B cell (primary cell): Measurements from ENCODE around the gene PCSK1. TPM values are rescaled to one million over a fixed set of nuclear protein-coding genes. Genes with fewer than 3 reads are reported as not detected.

Experiments
- ATAC-seq: fragments of 200-7000 bp; cut with Tn5 transposase; one replicate; pipeline ENCODE4 v1.10.0; 2021; ENCODE audit warnings: low read depth, mild to moderate bottlenecking, moderate number of reproducible peaks, moderate library complexity
- CTCF ChIA-PET: fragments of 350-600 bp; sonication (Branson Sonifier 250); formaldehyde crosslinking; loops from one replicate; lab custom pipeline; 2021; ENCODE audit warnings: antibody characterized with exemption, inconsistent platforms; lab: Charles Lee
- POLR2A ChIA-PET: fragments of 350-600 bp; sonication (Branson Sonifier 250); formaldehyde crosslinking; loops from one replicate; lab custom pipeline; 2021; ENCODE audit warnings: antibody characterized with exemption; lab: Charles Lee
- DNase-seq: peaks from one replicate; pipeline ENCODE4 v3.0.0; 2013
- H2AFZ ChIP-seq: 2 replicates; pipeline ENCODE4 v1.6.1; 2012; ENCODE audit warnings: mild to moderate bottlenecking, low read depth, low read length; ENCODE audit not compliant: insufficient read depth, poor library complexity, severe bottlenecking
- H3K27ac ChIP-seq, 2 donors: 1 replicate in 1 of 2; 2 replicates in 1 of 2; pipeline ENCODE4 v1.5.1; 2012 to 2013; ENCODE audit warnings: low read length in 2 of 2, mild to moderate bottlenecking in 2 of 2, moderate library complexity in 1 of 2
- H3K27me3 ChIP-seq, 4 experiments: fragments of 200-600 bp in 1 of 4; sonication (generic) in 1 of 4; replicated peaks in 1 of 4; 1 replicate in 2 of 4; 2 replicates in 2 of 4; pipeline versions ENCODE4 v1.6.1 to v1.7.0; 2013 to 2016; ENCODE audit warnings: low read length in 3 of 4, mild to moderate bottlenecking in 2 of 4, mixed read lengths in 1 of 4, moderate library complexity in 1 of 4; ENCODE audit not compliant: insufficient read depth in 4 of 4, control insufficient read depth in 3 of 4; ENCODE audit errors: control extremely low read depth in 1 of 4
- H3K36me3 ChIP-seq, 2 experiments: replicated peaks in 1 of 2; 1 replicate in 1 of 2; 2 replicates in 1 of 2; pipeline versions ENCODE4 v1.6.1 to v1.7.1; 2013; ENCODE audit warnings: low read length in 1 of 2; ENCODE audit not compliant: insufficient read depth in 2 of 2, control insufficient read depth in 1 of 2; ENCODE audit errors: control extremely low read depth in 1 of 2, extremely low read depth in 1 of 2
- H3K4me1 ChIP-seq, 2 donors: fragments of 200-600 bp in 1 of 2; sonication (generic) in 1 of 2; 1 replicate in 1 of 2; 2 replicates in 1 of 2; pipeline versions ENCODE4 v1.5.1 to v1.6.1; 2013 to 2017; ENCODE audit warnings: low read length in 2 of 2; ENCODE audit not compliant: control insufficient read depth in 2 of 2, insufficient read depth in 2 of 2
- H3K4me2 ChIP-seq: replicated peaks from 2 replicates; pipeline ENCODE3; 2012; ENCODE audit warnings: mild to moderate bottlenecking, low read depth, low read length; ENCODE audit not compliant: poor library complexity, severe bottlenecking
- H3K4me3 ChIP-seq, 5 experiments: fragments of 200-600 bp in 1 of 5; sonication (generic) in 1 of 5; 1 replicate in 3 of 5; 2 replicates in 2 of 5; pipeline versions ENCODE4 v1.5.1 to v1.7.0; 2011 to 2016; ENCODE audit warnings: low read length in 4 of 5, mild to moderate bottlenecking in 4 of 5, low read depth in 2 of 5, control low read depth in 1 of 5, moderate library complexity in 1 of 5; ENCODE audit not compliant: insufficient read depth in 1 of 5; ENCODE audit errors: control extremely low read depth in 1 of 5, extremely low read depth in 1 of 5
- H3K79me2 ChIP-seq: fragments of 200-600 bp; sonication (generic); one replicate; pipeline ENCODE4 v1.6.0; 2016; ENCODE audit warnings: low read length; ENCODE audit not compliant: control insufficient read depth, insufficient read depth
- H3K9ac ChIP-seq: fragments of 200-600 bp; sonication (generic); 2 replicates; pipeline ENCODE4 v1.6.1; 2017; ENCODE audit warnings: mild to moderate bottlenecking, low read length, moderate library complexity
- H3K9me3 ChIP-seq, 3 donors: one replicate each; pipeline versions ENCODE4 v1.6.1 to v1.7.1; 2013; ENCODE audit warnings: low read length in 2 of 3; ENCODE audit not compliant: control insufficient read depth in 2 of 3, insufficient read depth in 1 of 3; ENCODE audit errors: control extremely low read depth in 1 of 3
- H4K20me1 ChIP-seq: 2 replicates; pipeline ENCODE4 v1.6.0; 2012; ENCODE audit warnings: mild to moderate bottlenecking, low read length; ENCODE audit not compliant: insufficient read depth, control insufficient read depth, poor library complexity, severe bottlenecking
- H3K27ac Mint-ChIP-seq: one replicate; pipeline ENCODE4 v1.8.0; 2021; ENCODE audit warnings: mixed read lengths
- H3K27me3 Mint-ChIP-seq: one replicate; pipeline ENCODE4 v1.8.0; 2021; ENCODE audit warnings: mixed read lengths
- H3K4me1 Mint-ChIP-seq: one replicate; pipeline ENCODE4 v1.8.0; 2021; ENCODE audit warnings: mixed read lengths
- H3K4me3 Mint-ChIP-seq: one replicate; pipeline ENCODE4 v1.8.0; 2021; ENCODE audit warnings: mixed read lengths
- H3K9me3 Mint-ChIP-seq: one replicate; pipeline ENCODE4 v1.8.0; 2022; ENCODE audit warnings: mixed read lengths; ENCODE audit not compliant: insufficient read depth
- EZH2 ChIP-seq: IDR thresholded peaks from 2 replicates; pipeline ENCODE4 v1.6.1; 2012; ENCODE audit warnings: borderline replicate concordance, low read depth, mild to moderate bottlenecking, moderate library complexity, low read length; ENCODE audit not compliant: insufficient read depth, poor library complexity, severe bottlenecking
- WGBS: methylation state at CpG from one replicate; pipeline ENCODE4 v1.1.5; 2013; ENCODE audit warnings: missing lambda C conversion rate; ENCODE audit not compliant: insufficient coverage; 5-methylcytosine and 5-hydroxymethylcytosine counted together
- intact Hi-C: fragments of 100-400 bp; cut with micrococcal nuclease; formaldehyde crosslinking; loops from one replicate; pipeline ENCODE4 v1.10.0; 2022
- polyA plus RNA-seq: library from polyadenylated mRNA; depleted of rRNA; stranded (reverse); fragments of >200 nt; gene quantifications from 2 replicates; pipeline ENCODE4 v1.2.3, GENCODE V29; 2012
- total RNA-seq, 2 donors: library from RNA; stranded (reverse); fragments of 120-200 nt in 1 of 2; gene quantifications; 1 replicate in 1 of 2; 2 replicates in 1 of 2; pipeline versions ENCODE4 v1.2.3 to v1.2.4, GENCODE V29; 2013 to 2022
- TF ChIP-seq, protein P1 (sequence below): fragments of 200-600 bp; IDR thresholded peaks from one replicate; pipeline ENCODE4 v1.8.0; 2022; ENCODE audit warnings: antibody characterized with exemption, mild to moderate bottlenecking

The PCSK1 gene
- total and polyA plus RNA-seq, 2 donors (not counting 1 experiment from before 2014, with no cell fraction given), result not detected

DNA sequence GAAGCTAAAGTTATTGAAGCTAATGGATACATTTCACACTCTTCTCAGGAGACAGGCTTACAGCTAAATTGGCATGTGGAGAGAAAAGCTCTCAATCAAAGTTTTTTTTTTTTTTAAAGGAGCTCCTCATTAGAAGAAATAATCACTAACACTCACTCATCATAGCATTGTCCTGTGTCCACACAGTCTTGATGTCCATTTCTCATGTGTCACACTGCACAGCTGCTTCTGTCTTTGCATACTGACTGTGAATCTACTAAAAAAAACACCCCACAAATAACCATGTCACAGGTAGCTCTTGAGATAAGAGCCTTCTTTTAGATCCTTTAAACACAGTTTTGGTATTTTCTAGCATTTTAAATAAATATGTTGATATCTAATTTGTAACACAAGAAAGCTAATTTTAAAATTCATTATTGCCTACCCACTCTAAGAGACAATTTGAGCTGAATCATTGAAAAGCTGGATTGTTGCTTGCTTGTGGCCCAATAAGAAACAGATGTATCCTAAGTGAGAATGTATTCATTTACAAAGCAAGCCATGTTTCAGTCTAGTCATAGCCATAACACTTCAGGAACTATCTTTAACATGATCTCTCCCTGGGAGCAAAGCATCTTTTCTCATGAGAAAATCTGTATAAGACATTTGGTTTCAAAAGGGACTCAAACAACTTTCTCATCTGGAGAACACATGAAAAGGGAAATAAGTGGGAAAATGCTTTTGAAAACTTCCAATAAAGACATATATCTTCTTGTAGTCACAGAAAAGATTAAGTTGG is 48.1 kb upstream of the PCSK1 start:
- Mint-ChIP-seq H3K27ac (no peak overlapping the region), H3K27me3 (peaks cover 6% of the 10 kb centered on the region), H3K9me3 (no peaks in the 10 kb centered on the region), H3K4me3 (no peak overlapping the region), H3K4me1 (no peaks in the 10 kb centered on the region)
- H4K20me1 ChIP-seq, result no peaks in the 10 kb centered on the region
- H3K79me2 ChIP-seq, result no peaks in the 10 kb centered on the region
- DNase-seq, result no peak
- TF ChIP-seq EZH2, result no peak
- TF ChIP-seq, protein P1, sequence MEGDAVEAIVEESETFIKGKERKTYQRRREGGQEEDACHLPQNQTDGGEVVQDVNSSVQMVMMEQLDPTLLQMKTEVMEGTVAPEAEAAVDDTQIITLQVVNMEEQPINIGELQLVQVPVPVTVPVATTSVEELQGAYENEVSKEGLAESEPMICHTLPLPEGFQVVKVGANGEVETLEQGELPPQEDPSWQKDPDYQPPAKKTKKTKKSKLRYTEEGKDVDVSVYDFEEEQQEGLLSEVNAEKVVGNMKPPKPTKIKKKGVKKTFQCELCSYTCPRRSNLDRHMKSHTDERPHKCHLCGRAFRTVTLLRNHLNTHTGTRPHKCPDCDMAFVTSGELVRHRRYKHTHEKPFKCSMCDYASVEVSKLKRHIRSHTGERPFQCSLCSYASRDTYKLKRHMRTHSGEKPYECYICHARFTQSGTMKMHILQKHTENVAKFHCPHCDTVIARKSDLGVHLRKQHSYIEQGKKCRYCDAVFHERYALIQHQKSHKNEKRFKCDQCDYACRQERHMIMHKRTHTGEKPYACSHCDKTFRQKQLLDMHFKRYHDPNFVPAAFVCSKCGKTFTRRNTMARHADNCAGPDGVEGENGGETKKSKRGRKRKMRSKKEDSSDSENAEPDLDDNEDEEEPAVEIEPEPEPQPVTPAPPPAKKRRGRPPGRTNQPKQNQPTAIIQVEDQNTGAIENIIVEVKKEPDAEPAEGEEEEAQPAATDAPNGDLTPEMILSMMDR, result no peak
- no peaks in the 10 kb centered on the region for H3K36me3 ChIP-seq
- intact Hi-C loops, result no loop called here
- H2AFZ ChIP-seq, result no peak overlapping the region
- ATAC-seq, result no peak
- no peak overlapping the region for H3K4me2 ChIP-seq
- H3K9ac ChIP-seq, result no peak overlapping the region
- no peak overlapping the region for H3K4me3 ChIP-seq
- H3K27me3 ChIP-seq, result no peaks in the 10 kb centered on the region
- ChIA-PET CTCF (no interaction called here), POLR2A (no interaction called here)
- no peaks in the 10 kb centered on the region for H3K4me1 ChIP-seq
- H3K27ac ChIP-seq, result no peak overlapping the region
- H3K9me3 ChIP-seq, result no peaks in the 10 kb centered on the region

DNA sequence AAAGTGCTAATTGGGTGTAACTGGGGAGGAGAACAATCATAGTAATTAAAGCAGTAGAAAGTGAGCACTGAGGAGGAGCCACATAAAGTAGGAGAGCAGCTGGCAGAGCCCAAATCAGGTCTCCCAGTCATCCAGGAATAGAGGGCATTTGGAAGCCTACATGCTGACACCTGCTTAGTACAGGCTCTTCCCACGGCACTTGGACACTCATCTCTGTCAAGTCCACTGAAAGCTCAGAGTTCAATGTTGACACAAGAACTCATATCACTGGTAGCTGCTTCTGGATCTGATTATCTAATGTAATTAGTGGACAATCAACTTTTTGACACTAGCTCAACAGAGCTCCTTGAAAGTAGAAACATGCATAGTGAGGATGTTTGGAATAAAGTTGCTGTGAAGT is 45.9 kb upstream of the PCSK1 start:
- ChIA-PET CTCF (interaction anchor here (1.6 kb wide), 1 partner anchor 141 kb away, joined by 3 read pairs; no protein-coding TSS in a partner anchor), POLR2A (no interaction called here)
- Histone ChIP-seq H3K9me3 (no peaks in the 10 kb centered on the region), H3K4me1 (no peaks in the 10 kb centered on the region), H3K36me3 (no peaks in the 10 kb centered on the region), H3K4me2 (no peak overlapping the region), H3K27me3 (no peaks in the 10 kb centered on the region), H3K4me3 (no peak overlapping the region), H4K20me1 (no peaks in the 10 kb centered on the region), H3K79me2 (no peaks in the 10 kb centered on the region), H3K9ac (no peak overlapping the region), H2AFZ (no peak overlapping the region), H3K27ac (no peak overlapping the region)
- TF ChIP-seq, protein P1, result no peak
- TF ChIP-seq EZH2, result no peak
- no peak for ATAC-seq
- Mint-ChIP-seq H3K27me3 (no peaks in the 10 kb centered on the region), H3K27ac (no peak overlapping the region), H3K4me1 (no peaks in the 10 kb centered on the region), H3K9me3 (no peaks in the 10 kb centered on the region), H3K4me3 (no peak overlapping the region)
- intact Hi-C loops, result no loop called here
- DNase-seq, result no peak
- WGBS, result no CpG with 5 or more reads among the region's 1 CpG
